ENCODE measurements around the gene USP24. TPM values are rescaled to one million over a fixed set of nuclear protein-coding genes. Genes with fewer than 3 reads are reported as not detected.

Gene USP24
- total RNA-seq, 1 donor from 2014 or later = 30.8 TPM

DNA sequence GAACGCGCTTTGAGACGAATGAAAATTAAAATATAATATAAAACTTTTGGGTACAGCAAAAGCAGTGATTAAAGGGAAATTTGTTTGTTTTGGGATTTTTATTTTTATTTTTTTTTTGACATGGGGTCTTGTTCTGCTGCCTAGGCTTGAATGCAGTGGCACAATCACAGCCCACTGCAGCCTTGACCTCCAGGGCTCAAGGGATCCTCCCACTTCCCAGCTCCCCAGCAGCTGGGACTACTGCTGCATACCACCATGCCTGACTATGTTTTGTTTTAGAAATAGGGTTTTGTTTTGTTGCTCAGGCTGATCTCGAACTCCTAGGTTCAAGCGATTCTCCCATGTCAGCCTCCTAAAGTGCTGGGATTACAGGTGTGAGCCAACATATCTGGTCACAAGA is 30.3 kb downstream of the USP24 start:
- H3K4me3 ChIP-seq (ENCODE audit: insufficient read depth, low read depth, low read length) = no peak overlapping the region
- no peak overlapping the region for H3K4me2 ChIP-seq (ENCODE audit: low read length)
- H3K4me1 Mint-ChIP-seq (ENCODE audit: low read depth, unreplicated experiment) = peaks cover 2% of the 10 kb centered on the region
- H3K27me3 Mint-ChIP-seq (ENCODE audit: low read depth, unreplicated experiment) = no peaks in the 10 kb centered on the region
- peaks cover 92% of the 10 kb centered on the region for H3K79me2 ChIP-seq (ENCODE audit: insufficient read depth, low read length)
- no peak overlapping the region for H3K9ac ChIP-seq (ENCODE audit: low read length)
- H3K4me1 ChIP-seq (ENCODE audit: insufficient read depth, low read length) = no peaks in the 10 kb centered on the region
- no peaks in the 10 kb centered on the region for H3K9me3 ChIP-seq (ENCODE audit: insufficient read depth, low read depth, low read length)
- H3K9me3 Mint-ChIP-seq (ENCODE audit: unreplicated experiment) = peaks cover 7% of the 10 kb centered on the region
- no peak for FAIRE-seq
- H4K20me1 ChIP-seq (ENCODE audit: insufficient read depth, low read length) = peaks cover 53% of the 10 kb centered on the region
- no peak overlapping the region for H3K4me3 Mint-ChIP-seq (ENCODE audit: unreplicated experiment)
- no peak for TF ChIP-seq EZH2 (IDR thresholded peaks at IDR 0.05; ENCODE audit: insufficient read depth, low read length)
- no peak for TF ChIP-seq CTCF (IDR thresholded peaks at IDR 0.05; ENCODE audit: insufficient read depth, low read depth, low read length)
- DNase-seq (ENCODE audit: low read depth) = no peak
- H3K36me3 ChIP-seq (ENCODE audit: insufficient read depth, low read length) = no peaks in the 10 kb centered on the region
- no peak overlapping the region for H2AFZ ChIP-seq (ENCODE audit: low read depth, low read length)
- no peak overlapping the region for H3K27ac Mint-ChIP-seq (ENCODE audit: unreplicated experiment)
- no peak overlapping the region for H3K27ac ChIP-seq (ENCODE audit: low read depth, low read length)
- H3K36me3 Mint-ChIP-seq (ENCODE audit: low read depth, unreplicated experiment) = peaks cover 5% of the 10 kb centered on the region
- no peaks in the 10 kb centered on the region for H3K27me3 ChIP-seq (ENCODE audit: insufficient read depth, low read length)

DNA sequence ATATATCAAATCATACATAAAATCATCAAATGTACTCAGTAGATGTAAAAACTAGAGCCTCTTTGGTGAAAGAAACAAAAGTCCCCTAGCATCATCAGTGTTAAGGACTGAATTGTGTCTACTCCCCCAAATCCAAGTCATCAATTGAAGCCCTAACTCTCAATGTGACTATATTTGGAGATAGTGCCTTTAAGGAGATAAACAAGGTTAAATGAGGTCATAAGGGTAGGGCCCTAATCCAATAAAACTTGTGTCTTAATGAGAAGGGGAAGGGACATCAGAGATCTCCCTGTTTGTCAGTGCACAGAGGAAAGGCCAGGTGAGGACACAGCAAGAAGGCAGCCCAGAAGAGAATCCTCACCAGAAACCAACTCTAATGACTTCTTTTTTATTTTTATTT is 33.5 kb downstream of the USP24 start:
- Histone ChIP-seq H3K27me3 (ENCODE audit: insufficient read depth, low read length) (no peaks in the 10 kb centered on the region), H3K4me2 (ENCODE audit: low read length) (no peak overlapping the region), H3K79me2 (ENCODE audit: insufficient read depth, low read length) (peaks cover 79% of the 10 kb centered on the region), H3K27ac (ENCODE audit: low read depth, low read length) (no peak overlapping the region), H3K4me1 (ENCODE audit: insufficient read depth, low read length) (no peaks in the 10 kb centered on the region), H3K9ac (ENCODE audit: low read length) (no peak overlapping the region), H3K4me3 (ENCODE audit: insufficient read depth, low read depth, low read length) (no peak overlapping the region), H3K36me3 (ENCODE audit: insufficient read depth, low read length) (no peaks in the 10 kb centered on the region), H2AFZ (ENCODE audit: low read depth, low read length) (no peak overlapping the region), H4K20me1 (ENCODE audit: insufficient read depth, low read length) (peaks cover 54% of the 10 kb centered on the region), H3K9me3 (ENCODE audit: insufficient read depth, low read depth, low read length) (no peaks in the 10 kb centered on the region)
- TF ChIP-seq EZH2 (IDR thresholded peaks at IDR 0.05; ENCODE audit: insufficient read depth, low read length) = no peak
- no peak for TF ChIP-seq CTCF (IDR thresholded peaks at IDR 0.05; ENCODE audit: insufficient read depth, low read depth, low read length)
- H3K4me1 Mint-ChIP-seq (ENCODE audit: low read depth, unreplicated experiment) = peaks cover 13% of the 10 kb centered on the region
- H3K4me3 Mint-ChIP-seq (ENCODE audit: unreplicated experiment) = no peak overlapping the region
- H3K27me3 Mint-ChIP-seq (ENCODE audit: low read depth, unreplicated experiment) = no peaks in the 10 kb centered on the region
- H3K9me3 Mint-ChIP-seq (ENCODE audit: unreplicated experiment) = peaks cover 7% of the 10 kb centered on the region
- DNase-seq (ENCODE audit: low read depth) (no peak), FAIRE-seq (no peak)
- no peak overlapping the region for H3K27ac Mint-ChIP-seq (ENCODE audit: unreplicated experiment)
- H3K36me3 Mint-ChIP-seq (ENCODE audit: low read depth, unreplicated experiment) = peaks cover 6% of the 10 kb centered on the region

DNA sequence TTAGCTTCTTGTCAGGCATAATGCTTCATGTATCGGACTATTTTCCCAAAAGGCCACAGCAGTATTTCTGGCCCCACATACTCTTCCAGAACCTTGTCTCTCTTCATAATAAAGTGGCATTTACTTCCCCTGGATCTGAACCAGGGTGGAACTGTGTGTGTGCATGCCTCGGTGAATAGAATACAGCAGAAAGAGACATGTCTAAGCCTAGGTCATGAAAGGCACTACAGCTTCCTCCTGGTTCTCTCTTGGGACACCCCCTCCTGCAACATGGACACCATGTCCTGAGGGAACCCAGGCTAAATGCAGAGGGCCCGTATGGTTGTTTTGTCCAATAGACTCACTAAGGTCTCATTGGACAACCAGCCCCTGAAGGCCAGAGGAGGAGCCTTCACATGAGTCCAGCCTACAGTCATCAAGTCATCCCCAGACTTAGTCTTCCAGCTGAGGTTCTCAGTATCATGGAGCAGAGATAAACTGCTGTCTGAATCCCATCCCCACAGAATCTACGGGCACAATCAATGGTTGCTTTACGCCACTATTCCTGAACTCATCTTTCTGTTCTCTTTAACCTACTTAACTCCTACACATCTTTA is 35.0 kb downstream of the USP24 start:
- no peak overlapping the region for H3K4me3 Mint-ChIP-seq (ENCODE audit: unreplicated experiment)
- peaks cover 64% of the 10 kb centered on the region for H3K79me2 ChIP-seq (ENCODE audit: insufficient read depth, low read length)
- no peak for DNase-seq (ENCODE audit: low read depth)
- H3K36me3 ChIP-seq (ENCODE audit: insufficient read depth, low read length) = no peaks in the 10 kb centered on the region
- H3K27ac Mint-ChIP-seq (ENCODE audit: unreplicated experiment) = no peak overlapping the region
- no peak overlapping the region for H3K4me3 ChIP-seq (ENCODE audit: insufficient read depth, low read depth, low read length)
- H3K9me3 ChIP-seq (ENCODE audit: insufficient read depth, low read depth, low read length) = no peaks in the 10 kb centered on the region
- H3K36me3 Mint-ChIP-seq (ENCODE audit: low read depth, unreplicated experiment) = peaks cover 6% of the 10 kb centered on the region
- H3K27me3 Mint-ChIP-seq (ENCODE audit: low read depth, unreplicated experiment) = no peaks in the 10 kb centered on the region
- H2AFZ ChIP-seq (ENCODE audit: low read depth, low read length) = no peak overlapping the region
- no peak overlapping the region for H3K9ac ChIP-seq (ENCODE audit: low read length)
- H3K27me3 ChIP-seq (ENCODE audit: insufficient read depth, low read length) = no peaks in the 10 kb centered on the region
- no peak overlapping the region for H3K4me2 ChIP-seq (ENCODE audit: low read length)
- no peaks in the 10 kb centered on the region for H3K4me1 ChIP-seq (ENCODE audit: insufficient read depth, low read length)
- no peak for FAIRE-seq
- H3K4me1 Mint-ChIP-seq (ENCODE audit: low read depth, unreplicated experiment) = peaks cover 13% of the 10 kb centered on the region
- peaks cover 48% of the 10 kb centered on the region for H4K20me1 ChIP-seq (ENCODE audit: insufficient read depth, low read length)
- peaks cover 7% of the 10 kb centered on the region for H3K9me3 Mint-ChIP-seq (ENCODE audit: unreplicated experiment)
- H3K27ac ChIP-seq (ENCODE audit: low read depth, low read length) = no peak overlapping the region
- no peak for TF ChIP-seq EZH2 (IDR thresholded peaks at IDR 0.05; ENCODE audit: insufficient read depth, low read length)
- TF ChIP-seq CTCF (IDR thresholded peaks at IDR 0.05; ENCODE audit: insufficient read depth, low read depth, low read length) = no peak

Measured in astrocyte (in vitro differentiated cells and primary cell).